Putamen (tissue), 1 donor: ENCODE measurements around the gene KLHL17.

Experiments
- DNase-seq: peaks from one replicate; pipeline ENCODE4 v3.0.0-alpha.2; 2016; ENCODE audit warnings: low spot score

Gene KLHL17

DNA sequence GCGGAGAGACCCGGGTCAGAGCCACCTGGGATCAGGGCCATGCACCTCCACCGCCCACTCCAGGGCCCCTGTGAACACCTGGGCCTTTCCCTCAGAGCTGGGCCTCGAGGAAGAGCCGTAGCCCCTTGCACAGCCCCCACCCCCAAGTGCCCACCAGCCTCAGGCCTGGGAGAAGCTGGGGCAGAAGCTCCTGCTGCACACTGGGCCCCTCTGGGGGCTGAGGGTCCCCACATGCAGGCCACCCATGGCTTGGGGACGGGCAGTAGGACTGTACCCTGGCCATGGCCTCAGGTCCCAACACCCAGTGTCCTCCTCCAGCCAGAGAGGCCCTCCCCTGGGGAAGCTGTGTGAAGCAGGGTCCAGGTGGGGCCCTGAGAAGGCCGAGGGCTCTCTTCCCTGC is 7.8 kb upstream of the KLHL17 start:
- no peak for DNase-seq

DNA sequence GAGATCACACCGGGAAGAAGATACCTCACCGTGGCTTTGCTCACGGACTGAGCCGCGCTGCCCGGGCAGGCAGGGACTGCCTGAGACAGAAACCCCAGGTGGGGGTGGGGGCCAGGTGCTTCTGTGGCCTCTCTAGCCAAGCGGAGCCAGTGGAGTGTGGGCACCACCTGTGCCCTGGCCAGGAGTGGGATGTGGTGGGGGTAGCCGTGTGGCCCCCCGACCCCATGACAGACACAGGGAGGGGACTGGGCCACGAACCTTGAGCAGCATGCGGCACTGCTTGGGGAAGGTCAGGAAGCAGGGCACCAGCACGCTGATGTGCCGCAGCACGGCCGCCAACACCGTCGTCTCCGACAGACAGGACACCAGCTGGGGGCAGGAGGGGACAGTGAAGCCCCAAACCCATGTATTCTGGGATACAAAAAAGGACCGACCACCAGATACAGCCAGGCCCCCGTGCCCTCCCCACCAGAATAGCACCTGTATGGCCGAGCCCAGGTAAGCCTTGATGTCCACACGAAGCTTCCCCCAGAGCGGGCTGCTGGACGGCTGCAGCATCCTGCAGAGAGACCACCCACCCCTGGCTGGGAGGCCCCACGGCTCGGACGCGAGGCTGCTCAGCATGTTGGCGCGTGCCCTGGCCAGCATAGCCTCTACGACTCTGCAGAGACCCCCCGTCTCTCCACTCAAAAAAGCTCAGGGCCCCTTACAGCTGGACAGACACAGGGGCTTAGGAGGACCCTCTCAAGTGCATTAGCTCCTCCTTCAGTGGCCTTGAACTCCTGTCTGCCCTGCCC is 6.7 kb upstream of the KLHL17 start:
- no peak for DNase-seq

DNA sequence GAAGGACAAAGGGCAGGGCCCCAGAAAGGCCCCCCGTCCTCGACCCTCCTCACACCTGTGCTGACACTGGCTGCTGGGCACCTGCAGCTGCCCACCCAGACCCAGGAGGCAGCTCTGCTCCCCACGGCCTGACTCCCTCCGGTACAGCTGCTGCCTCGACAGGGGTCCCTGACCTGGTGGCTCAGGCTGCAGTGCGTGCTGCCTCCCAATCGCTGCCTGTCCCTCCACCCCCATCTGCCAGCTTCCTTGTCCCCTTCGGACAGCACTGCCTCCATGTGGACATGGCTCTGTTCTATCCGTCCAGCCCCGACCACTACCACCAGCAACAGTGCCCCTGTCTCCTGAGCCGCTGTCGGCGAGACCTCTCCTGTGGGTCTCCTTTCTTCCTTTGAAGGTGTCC is 5.5 kb upstream of the KLHL17 start:
- no peak for DNase-seq

DNA sequence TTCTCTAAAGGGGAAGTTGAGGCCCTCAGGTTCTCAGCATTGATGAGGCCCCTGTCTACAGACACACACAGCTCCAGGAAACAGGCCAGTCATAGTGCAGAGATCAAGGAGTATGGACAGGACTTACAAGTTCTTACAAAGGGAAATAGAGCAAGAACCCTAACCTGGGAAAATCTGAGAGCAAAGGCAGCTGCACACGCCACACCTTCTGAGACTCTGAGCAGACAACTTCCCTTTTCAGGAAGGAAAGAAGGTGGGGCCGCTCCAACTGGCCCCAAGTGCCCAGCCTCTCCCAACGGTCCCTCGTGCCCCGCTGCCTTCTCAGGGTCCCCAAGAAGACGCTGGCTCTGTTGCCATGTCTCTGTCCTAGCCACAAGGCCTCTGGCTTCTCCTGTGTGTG is 4.9 kb upstream of the KLHL17 start:
- no peak for DNase-seq

DNA sequence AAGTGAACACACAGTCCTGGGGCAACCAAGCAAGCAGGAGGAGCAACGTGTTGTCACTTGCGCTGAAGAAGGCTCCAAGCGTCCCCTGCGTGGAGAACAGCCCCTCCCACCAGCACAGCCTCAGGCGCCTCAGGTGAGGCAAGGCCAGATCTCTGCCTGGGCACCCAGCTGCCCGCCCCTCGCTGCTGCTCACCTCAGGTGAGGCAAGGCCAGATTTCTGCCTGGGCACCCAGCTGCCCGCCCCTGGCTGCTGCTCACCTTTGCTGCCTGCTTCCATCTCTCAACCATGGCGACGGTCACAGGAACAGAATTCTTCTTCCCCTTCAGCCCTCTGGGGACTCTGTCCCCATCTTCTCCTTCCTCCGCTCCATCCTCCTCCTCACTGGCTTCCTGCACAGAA is 3.7 kb upstream of the KLHL17 start:
- no peak for DNase-seq

DNA sequence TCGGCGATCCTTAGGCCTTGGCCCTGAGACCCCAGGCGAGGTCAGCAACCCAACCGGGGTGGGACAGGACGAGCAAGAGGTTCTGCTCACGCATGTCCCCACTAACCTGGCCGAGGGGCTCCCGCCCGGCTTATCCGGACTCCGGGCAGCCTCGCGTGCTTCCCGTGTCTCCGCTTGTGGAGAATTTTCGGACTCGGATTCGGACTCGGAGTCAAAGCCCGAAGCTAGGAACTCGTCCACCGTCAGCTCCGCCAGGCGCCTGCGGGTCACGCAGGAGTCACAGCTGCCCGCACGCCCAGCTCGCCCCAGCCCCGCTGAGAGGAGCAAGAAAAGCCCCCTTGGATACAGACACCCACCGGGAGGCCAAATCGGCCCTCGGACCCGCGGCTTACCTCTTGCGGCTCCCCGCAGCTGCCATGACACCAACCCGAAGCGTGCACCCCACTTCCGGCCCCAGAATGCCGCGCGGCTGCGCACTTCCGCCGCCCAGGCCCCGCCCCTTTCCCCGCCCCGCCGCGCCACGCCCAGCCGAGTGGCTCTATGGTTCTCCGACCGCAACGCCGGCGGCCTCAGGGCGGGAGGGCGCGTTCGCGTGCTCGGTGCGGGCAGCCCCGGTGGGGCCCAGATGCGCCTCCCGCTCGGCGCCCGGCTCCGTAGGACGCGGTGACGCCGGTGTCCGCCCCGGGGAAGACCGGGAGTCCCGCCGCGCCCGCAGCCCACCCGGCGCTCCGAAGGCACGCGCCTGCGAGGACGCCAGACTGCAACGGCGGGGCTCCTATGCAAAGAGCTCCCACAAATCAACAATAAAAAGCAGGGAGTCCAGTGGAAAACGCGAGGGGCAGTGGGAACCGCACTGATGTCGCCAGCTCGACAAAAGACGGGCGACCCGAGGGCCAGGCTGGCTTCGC is 1.3 kb upstream of the KLHL17 start, which contains the start of gene NOC2L:
Gene NOC2L, minus strand, starts transcription at position 434 of the 908 bp plus-strand sequence. Its CDS starts 16 bp downstream, at position 418.
- peak; percentile 85 for DNase-seq

DNA sequence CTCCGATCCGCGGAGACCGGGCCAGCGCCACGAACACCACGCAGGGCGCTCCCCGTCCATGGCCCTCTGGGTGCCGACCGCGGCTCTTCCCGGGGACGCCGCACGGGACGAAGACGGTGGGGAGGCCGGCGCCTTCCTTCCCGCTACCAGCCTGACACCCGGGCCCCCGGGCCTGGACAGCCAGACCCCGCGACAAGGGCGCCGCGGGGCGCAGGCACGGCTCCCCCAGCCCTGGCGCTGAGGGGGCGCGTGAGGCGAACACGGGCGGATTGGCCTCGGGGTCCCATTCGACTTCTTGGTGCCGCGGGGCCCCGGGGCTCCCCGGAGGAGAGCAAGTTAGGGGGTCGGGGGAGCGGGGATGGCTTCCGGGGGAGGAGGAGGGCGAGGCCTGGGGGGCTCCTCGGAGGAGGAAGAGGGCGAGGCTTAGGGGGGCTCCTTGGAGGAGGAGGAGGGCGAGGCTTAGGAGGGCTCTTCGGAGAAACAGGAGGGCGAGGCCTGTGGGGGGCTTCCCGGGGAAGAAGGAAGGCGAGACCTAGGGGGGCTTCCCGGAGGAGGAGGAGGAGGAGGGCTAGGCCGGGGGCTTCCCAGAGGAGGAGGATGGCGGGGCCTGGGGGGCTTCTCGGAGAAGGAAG is 537 bp upstream of the KLHL17 start:
- DNase-seq, result no peak

DNA sequence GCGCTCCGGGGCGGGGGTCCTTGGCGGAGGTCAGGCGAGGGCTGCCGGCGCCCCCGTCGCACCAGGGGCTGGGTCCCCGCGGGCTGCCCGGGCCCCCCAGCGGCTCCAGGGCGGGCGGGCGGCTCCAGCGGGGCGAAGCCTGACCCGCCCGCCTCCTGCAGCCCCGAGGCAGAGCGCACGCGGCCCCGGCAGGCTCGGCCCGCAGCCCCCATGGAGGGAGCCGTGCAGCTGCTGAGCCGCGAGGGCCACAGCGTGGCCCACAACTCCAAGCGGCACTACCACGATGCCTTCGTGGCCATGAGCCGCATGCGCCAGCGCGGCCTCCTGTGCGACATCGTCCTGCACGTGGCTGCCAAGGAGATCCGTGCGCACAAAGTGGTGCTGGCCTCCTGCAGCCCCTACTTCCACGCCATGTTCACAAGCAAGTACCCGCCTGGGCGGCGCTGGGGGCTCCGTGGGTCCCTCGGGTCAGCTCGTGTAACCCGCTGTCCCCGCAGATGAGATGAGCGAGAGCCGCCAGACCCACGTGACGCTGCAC is 817 bp downstream of the KLHL17 start:
- no peak for DNase-seq

DNA sequence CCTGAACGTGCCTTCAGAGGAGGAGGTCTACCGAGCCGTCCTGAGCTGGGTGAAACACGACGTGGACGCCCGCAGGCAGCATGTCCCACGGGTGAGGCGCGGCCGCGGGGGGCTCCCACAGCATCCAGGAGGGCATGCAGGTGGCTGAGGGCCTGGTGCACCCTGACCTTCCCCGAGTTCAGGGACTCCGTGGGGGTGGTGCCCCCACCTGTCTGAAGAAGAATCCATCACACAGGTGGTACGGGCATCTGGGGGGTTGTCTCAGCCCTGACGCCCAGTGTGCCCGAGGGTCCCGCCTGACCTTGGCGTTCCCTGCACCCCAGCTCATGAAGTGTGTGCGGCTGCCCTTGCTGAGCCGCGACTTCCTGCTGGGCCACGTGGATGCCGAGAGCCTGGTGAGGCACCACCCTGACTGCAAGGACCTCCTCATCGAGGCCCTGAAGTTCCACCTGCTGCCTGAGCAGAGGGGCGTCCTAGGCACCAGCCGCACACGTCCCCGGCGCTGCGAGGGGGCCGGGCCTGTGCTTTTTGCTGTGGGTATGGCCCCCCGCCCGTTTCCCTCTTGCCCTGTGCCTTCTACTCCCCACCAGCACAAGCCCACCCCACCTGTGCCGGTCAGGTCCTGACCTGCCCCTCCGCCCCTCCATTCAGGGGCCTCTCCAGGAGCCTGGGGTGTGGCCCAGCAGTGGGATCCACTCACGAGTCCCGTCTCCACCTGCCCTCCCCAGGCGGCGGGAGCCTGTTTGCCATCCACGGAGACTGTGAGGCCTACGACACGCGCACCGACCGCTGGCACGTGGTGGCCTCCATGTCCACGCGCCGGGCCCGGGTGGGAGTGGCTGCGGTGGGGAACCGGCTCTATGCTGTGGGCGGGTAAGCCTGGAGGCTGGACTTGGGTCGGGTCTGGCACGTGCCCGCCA is 2.3 kb downstream of the KLHL17 start:
- no peak for DNase-seq

DNA sequence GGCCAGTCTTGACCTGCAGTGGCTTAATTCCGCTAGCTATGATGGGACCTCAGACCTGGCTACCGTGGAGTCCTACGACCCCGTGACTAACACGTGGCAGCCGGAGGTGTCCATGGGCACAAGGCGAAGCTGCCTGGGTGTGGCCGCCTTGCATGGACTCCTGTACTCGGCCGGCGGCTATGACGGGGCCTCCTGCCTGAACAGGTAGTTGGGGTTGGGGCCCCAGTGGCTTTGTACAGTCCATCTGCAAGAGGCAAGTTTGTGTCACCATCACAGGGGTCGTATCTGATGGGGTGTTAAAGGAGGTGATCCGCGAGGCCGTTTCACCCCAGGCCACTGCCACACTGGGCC is 2.9 kb downstream of the KLHL17 start:
- no peak for DNase-seq

DNA sequence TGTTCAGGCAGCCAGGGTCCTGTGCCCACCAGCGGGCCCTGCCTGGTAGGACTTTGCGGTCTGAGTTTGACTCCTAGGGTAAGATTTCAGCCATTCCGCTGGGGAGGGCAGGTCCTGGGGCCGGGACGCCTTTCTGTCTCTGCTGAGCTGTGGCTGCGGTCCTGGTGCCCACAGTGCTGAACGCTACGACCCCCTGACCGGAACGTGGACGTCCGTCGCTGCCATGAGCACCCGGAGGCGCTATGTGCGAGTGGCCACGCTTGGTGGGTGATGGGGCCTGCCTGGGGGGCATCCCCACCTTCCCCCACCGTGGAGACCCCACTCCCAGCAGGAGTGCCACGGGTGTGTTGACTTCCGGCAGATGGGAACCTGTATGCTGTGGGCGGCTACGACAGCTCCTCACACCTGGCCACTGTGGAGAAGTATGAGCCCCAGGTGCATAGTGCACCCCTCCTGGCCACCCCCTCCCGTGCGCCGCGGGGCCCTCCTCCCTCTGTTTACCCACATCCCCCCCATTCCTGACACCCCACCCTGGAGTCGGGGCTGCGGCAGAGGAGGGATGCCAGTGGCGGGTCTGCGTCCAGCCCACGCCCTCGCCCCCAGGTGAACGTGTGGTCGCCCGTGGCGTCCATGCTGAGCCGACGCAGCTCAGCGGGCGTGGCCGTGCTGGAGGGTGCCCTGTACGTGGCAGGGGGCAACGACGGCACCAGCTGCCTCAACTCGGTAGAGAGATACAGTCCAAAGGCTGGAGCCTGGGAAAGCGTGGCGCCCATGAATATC is 3.6 kb downstream of the KLHL17 start:
- DNase-seq, result no peak

DNA sequence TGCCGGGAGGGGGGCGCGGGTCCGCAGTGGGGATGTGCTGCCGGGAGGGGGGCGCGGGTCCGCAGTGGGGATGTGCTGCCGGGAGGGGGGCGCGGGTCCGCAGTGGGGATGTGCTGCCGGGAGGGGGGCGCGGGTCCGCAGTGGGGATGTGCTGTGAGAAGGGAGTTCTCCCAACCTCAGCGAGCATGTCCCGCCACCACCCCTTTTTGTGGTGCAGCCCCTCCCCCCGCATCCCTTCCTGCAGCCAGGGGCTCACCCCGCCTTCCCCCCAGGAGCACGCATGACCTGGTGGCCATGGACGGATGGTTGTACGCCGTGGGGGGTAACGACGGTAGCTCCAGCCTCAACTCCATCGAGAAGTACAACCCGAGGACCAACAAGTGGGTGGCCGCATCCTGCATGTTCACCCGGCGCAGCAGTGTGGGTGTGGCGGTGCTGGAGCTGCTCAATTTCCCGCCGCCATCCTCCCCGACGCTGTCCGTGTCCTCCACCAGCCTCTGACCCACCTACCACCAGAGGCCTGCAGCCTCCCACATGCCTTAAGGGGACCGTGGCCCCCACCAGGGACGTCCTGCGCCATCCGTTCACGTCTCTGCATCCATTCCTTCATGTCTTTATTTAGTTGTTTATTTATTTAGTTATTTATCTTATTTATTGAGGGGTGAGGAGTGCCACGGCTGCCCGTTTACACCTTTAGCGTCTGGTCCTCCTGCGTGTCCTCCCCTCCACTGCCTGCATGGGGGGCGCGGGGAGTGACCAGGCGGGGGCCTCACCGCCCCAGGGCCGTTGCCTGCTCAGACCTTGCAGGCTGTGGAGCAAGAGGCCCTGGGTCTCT is 4.5 kb downstream of the KLHL17 start:
- DNase-seq, result no peak

DNA sequence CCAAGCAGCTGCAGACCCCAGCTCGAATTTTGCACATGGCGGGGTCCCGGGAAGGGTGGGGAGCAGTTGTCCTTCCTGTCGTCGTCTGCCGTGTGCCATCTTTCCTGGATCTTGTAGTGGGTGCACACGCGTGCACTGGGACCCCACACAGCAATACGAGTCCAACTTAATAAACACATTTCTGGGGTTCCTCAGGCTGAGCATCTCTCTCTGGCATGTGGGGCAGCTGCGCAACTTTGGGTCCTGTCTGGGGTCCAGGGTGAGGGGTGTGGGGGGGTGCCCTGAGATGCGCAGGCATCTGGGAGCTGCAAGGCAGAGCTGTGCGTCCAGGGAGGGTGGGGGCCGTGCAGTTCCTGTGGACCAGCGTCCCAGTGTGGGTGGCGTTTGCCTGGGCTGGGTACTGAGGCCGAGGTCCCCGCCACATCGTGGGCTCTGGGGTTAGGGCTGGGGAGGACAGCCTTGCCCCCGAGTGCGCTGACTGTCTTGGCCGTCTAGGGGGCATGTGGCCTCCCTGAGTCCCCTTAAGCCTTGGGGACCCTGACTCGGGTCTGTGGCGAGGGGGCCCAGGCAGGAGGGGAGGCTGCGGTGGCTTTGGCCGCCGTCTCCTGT is 5.2 kb downstream of the KLHL17 start:
- DNase-seq, result no peak

DNA sequence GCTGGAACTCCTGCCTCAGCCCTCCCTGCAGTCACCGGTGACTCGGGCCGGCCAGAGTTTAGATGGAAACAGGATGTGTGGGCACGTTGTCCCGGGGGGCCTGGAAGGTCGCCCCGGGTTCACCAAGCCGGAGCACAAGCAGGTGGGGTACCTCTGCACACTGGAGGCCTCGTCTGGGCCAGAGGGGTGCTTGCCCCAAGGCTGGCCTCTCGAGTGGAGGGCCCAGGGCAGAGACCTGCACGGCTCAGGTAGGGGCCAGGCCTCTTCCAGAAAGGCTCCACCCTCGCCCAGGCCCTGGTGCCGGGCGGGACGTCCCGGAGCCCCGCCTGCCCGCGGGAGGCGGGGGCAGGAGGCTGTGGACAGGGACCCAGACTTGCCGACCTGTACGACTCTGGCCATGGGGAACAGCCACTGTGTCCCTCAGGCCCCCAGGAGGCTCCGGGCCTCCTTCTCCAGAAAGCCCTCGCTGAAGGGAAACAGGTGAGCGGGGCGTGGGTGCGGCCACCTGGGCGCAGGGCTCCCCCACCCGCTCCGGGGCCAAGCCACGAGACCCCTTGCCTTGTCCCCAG is 5.8 kb downstream of the KLHL17 start, which contains the start of gene PLEKHN1:
Gene PLEKHN1, plus strand, starts transcription at position 348 of the 569 bp plus-strand sequence. Its CDS starts 50 bp downstream, at position 398.
- DNase-seq, result no peak

DNA sequence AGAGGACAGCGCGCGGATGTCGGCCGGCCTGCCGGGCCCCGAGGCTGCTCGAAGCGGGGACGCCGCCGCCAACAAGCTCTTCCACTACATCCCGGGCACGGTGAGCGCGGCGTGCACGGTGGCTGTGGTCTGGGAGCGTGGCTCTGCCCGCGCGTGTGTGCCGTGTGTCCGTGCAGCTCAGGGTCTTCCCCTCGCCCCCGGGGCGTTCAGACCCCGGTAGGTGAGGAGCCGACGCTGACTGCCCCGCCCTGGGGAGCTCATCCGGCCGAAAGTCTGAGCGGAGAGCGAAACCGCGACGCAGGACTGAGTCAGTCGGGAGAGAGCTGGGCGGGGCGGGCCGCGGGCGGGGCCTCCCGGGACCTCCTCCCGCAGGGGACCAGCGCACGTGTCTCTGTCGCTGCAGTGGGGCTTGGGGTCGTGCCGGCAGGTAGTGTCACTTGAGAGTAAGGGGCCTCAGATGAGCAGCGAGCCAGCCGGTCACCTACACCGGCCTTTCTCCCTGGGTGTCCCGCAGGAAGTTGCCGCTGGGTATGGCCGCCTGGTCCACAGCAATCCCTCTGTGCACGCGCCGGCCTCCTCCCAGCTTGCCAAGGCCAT is 6.4 kb downstream of the KLHL17 start:
- DNase-seq, result no peak

DNA sequence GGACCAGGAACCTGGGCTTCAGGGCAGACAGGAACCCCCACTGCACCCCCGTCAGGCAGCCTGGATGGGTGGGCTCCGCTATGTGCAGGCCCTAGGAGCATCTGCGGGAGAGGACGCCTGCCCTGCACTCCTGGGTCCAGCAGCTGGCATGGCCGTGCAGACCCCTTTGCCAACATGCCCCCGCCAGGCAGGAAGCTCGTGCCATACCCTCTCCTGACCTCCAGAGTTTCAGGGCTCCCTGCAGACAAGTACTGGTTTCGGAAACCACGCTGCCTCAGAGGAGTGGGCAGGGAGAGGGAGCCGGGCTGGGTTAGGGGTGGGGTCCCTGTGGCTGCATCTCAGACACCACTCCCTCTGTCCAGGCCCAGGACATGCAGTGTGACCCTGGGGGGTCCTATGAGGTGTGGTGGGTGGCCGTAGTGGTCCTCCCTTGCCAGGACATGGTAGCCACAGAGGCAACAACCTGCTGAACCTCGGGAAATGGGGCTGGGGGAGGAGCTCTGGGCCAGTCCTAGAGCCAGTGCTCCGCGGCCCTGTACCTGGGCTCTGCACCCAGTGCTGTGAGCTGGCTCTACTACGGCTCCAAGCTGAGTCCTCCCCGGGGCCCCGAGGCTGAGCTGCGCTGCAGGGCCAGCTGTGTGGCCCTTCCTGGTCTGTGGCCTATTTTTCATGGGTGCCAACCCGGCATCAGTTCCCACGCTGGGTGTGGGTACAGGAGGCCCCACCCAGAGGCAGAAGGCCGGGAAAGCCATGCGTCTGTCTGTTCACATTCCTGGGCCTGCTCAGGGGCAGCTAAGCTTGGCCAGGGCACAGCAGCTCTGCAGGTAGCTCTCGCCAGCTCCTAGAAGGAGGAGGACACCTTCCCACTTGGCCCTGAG is 7.3 kb downstream of the KLHL17 start:
- DNase-seq, result no peak

DNA sequence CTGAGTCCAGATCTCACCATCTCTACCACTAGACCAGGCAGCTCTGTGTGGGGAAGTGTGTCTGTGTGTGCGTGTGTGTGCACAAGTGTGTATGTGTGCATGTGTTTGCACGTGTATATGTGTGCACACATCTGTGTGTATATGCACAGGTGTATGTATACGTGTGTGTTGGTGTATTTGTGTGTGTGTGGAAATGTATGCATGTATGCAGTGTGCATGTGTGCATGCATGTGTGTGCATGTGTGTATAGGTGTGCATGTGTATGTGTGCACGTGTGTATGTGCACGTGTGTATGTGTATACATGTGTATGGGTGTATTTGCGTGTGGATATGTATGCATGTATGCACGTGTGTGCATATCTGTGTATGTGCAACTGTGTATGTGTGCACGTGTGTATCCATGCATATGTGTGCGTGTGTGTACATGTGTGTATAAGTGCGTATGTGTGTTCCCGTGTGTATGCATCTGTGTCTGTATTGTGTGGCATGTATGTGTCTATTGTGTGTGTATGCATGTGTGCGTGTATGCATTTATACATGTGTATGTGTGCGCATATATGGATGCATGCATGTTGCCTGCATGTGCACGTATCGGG is 9.0 kb downstream of the KLHL17 start:
- no peak for DNase-seq
